GM12864 (cell line): ENCODE data around the gene MARCHF10.

Source experiments
- DNase-seq: peaks from one replicate; pipeline ENCODE4 v3.0.0-alpha.2; 2011; ENCODE audit warnings: low read depth
- H3K4me3 ChIP-seq: 2 replicates; pipeline ENCODE4 v1.5.1; 2011; ENCODE audit warnings: mild to moderate bottlenecking, low read depth, low read length, control low read depth
- TF ChIP-seq, protein P1 (sequence below): IDR thresholded peaks from 2 replicates; pipeline ENCODE4 v1.5.1; 2011; ENCODE audit warnings: low read depth, mild to moderate bottlenecking, moderate library complexity, low read length, control low read depth, inconsistent platforms; ENCODE audit errors: missing control alignments

The MARCHF10 gene

DNA sequence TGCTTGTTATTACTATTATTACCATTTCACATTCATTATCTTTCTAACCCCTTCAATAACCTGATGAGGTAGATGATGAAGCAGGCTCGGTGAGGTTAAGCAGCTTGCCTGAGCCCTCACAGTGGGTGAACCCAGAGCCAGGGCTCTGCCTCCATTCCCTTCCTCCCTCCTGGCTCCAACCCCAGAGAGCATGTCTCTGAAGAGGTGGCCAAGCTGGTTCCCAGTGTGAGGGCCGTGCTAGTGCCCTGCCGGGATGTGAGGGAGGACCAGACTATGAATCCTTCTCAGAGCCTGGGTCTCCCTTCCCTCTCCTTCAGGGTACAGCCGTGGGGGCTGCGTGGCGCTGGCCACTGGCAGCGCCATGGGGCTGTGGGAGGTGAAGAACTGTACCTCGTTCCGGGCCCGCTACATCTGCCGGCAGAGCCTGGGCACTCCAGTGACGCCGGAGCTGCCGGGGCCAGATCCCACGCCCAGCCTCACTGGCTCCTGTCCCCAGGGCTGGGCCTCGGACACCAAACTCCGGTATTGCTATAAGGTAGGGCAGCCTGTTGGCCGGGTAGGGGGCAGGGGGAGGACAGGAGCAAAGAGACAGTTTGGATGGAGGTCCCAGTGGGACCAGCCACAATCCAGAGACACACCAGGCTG, 131.0 kb downstream of the MARCHF10 start:
- H3K4me3 ChIP-seq = no peak overlapping the region
- no peak for DNase-seq
- TF ChIP-seq, protein P1, sequence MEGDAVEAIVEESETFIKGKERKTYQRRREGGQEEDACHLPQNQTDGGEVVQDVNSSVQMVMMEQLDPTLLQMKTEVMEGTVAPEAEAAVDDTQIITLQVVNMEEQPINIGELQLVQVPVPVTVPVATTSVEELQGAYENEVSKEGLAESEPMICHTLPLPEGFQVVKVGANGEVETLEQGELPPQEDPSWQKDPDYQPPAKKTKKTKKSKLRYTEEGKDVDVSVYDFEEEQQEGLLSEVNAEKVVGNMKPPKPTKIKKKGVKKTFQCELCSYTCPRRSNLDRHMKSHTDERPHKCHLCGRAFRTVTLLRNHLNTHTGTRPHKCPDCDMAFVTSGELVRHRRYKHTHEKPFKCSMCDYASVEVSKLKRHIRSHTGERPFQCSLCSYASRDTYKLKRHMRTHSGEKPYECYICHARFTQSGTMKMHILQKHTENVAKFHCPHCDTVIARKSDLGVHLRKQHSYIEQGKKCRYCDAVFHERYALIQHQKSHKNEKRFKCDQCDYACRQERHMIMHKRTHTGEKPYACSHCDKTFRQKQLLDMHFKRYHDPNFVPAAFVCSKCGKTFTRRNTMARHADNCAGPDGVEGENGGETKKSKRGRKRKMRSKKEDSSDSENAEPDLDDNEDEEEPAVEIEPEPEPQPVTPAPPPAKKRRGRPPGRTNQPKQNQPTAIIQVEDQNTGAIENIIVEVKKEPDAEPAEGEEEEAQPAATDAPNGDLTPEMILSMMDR = no peak

DNA sequence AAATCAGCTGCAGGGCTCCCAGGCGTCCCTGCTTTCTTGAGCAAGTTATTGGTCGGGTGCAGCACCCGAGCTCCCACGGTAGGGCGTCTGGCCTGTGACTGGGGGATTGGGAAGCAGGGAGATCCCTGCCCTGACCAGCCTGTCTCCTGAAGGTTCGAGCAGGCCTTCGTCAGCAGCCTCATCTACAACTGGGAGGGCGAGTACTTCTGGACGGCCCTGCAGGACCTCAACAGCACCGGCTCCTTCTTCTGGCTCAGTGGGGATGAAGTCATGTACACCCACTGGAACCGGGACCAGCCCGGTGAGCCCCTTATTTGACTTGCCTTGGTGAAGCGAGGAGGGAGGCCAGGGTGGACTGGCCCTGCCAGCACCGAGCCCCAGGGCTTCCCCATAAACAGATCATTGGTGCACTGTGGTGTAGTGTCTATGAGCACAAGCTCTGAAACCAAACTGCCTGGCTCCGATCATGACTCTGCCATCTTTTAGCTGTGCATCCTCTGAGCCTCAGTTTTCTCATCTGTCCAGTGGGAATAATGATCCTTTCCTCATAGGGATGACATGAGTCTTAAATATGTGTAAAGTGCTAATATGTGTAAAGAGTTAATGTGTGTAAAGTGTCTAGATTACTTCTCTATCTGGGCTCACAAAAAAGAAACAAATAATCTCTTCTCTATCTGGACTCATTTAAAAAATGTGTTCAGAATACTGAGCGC, 131.7 kb downstream of the MARCHF10 start:
- no peak for DNase-seq
- TF ChIP-seq, protein P1 = no peak
- no peak overlapping the region for H3K4me3 ChIP-seq

DNA sequence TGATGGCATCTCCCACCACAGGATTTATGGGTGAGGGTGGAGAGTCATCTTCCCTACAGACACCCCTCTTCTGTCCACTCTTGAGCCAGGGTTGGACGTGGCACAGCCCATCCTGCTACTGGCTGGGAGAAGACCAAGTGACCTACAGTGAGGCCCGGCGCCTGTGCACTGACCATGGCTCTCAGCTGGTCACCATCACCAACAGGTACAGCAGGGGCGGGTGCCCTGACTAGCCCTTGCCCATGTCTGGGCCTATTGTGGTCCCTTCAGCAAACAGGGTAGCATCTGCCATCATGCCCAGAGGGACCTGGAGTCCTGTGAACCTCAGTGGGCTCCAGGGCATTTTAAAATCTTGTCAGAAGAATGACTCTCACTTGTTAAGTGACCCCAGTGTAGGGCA, 132.4 kb downstream of the MARCHF10 start:
- TF ChIP-seq, protein P1 = no peak
- DNase-seq = no peak
- no peak overlapping the region for H3K4me3 ChIP-seq

DNA sequence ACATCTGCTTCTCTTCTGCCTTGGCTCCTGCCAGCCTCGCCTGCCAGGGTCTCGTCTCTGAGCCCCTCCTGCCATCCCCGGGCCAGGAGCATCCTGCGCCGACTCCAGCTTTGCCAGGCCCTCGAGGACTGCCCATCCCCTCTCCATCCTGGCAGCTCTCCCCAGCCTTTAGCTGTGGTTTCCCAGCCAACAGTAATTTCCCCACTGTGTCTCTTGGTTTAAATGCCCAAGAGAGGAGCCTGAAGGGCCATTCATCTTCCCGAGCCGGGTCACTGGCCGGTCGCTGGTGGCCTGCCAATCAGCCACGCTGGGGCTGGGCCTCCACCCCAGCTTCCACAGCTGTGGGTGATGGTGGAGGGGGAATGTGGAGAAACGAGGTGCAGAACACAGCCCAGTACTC, 132.9 kb downstream of the MARCHF10 start:
- H3K4me3 ChIP-seq = no peak overlapping the region
- no peak for DNase-seq
- TF ChIP-seq, protein P1 = no peak

DNA sequence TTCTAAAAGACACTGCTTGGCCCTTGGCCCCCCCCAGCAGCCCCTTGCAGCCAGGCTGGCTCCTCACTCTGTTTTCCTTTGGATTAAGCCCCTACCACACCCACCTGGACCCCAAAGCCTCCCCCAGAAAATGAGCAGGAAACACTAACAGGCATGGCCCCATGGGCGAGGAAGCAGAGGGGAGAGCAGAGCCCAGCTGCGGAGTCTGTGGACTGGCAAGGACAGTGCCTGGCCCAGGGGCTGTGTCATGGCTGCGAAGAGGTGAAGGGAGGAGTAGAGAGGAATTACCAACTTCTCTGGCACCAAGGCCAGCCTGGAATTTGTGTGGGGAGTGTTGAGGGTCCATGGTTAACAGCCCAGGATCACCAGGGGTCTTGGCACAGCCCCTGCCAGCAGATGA, 133.3 kb downstream of the MARCHF10 start:
- TF ChIP-seq, protein P1 = no peak
- H3K4me3 ChIP-seq = no peak overlapping the region
- DNase-seq = no peak

DNA sequence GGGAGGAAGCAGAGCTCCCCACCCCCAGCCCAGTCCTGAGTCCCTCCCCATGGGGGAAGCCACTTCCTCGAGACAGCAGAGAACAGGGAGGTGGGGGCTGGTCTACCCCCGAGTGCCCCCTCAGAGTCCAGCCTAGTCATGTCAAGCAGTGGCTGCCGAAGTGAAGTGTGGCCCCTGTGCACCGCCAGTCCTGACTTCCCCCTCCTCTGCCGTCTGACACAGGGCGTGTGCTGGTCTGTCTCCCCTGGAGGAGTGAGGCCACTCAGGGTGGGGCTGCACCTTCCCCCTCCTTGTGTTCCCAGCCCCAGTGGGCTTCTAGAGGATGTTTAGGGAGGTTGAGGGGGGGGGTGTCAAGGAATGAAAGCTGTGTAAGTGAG, 133.8 kb downstream of the MARCHF10 start:
- TF ChIP-seq, protein P1 = no peak
- no peak overlapping the region for H3K4me3 ChIP-seq
- DNase-seq = no peak
